Measurements from ENCODE around the gene REXO2.
A peak's percentile ranks its signal among the peaks of the same experiment; 100 is the strongest.

Gene REXO2

DNA sequence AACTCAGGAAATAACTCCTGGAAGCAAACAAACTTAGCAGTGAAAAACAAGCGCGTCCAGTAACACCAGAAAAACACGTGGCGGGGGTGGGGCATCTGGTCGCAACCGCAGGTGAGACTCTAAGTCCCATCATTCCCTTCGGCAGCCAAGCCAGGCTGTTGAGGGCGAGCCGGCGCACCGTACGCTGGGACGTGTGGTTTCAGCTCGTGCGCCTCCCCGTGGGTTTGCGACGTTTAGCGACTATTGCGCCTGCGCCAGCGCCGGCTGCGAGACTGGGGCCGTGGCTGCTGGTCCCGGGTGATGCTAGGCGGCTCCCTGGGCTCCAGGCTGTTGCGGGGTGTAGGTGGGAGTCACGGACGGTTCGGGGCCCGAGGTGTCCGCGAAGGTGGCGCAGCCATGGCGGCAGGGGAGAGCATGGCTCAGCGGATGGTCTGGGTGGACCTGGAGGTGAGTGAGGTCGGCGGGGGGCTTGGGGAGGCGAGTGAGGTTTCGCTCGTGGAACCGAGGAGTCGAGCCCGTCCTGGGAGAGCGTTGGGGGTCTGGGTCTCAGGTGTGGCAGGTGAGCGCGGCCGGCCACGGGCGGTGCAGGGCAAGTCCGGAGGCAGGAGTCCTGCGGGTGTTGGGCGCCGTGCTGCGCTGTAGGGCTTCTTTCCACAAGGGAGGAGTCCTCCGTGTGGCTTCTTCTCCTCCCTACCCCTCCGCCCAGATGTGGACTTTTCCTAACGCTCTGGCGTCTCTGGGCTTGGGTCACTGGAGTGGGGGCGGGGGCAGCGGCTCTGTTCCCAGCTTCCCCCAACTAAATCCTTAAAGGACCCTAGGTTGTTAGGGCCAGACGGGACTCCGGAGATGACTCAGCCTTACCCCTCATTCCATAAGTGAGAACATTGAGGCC lies at the start of gene REXO2:
Gene REXO2 (plus strand): TSS at position 239 of the 892 bp plus-strand sequence. CDS start 62 bp downstream, at position 301.
- H3K36me3 ChIP-seq (ENCODE audit: insufficient read depth, low read length): peaks cover 8% of the 10 kb centered on the region; the same call in 1 of the 2 replicates
- H3K9ac ChIP-seq (ENCODE audit: insufficient read length): peak within 1 kb of the TSS; percentile 71
- H3K4me3 ChIP-seq: peak within 1 kb of the TSS; percentile 94
- peak; percentile 58 for DNase-seq (ENCODE audit: low read depth, low spot score)
- no peak for TF ChIP-seq EZH2 (IDR thresholded peaks at IDR 0.05)
- TF ChIP-seq POLR2AphosphoS5 (IDR thresholded peaks at IDR 0.05; ENCODE audit: borderline replicate concordance, low read depth, low read length): peak; percentile 78
- H3K9me3 ChIP-seq (ENCODE audit: low read depth, low read length): no peaks in the 10 kb centered on the region
- H3K27ac ChIP-seq: no peak within 1 kb of the TSS

DNA sequence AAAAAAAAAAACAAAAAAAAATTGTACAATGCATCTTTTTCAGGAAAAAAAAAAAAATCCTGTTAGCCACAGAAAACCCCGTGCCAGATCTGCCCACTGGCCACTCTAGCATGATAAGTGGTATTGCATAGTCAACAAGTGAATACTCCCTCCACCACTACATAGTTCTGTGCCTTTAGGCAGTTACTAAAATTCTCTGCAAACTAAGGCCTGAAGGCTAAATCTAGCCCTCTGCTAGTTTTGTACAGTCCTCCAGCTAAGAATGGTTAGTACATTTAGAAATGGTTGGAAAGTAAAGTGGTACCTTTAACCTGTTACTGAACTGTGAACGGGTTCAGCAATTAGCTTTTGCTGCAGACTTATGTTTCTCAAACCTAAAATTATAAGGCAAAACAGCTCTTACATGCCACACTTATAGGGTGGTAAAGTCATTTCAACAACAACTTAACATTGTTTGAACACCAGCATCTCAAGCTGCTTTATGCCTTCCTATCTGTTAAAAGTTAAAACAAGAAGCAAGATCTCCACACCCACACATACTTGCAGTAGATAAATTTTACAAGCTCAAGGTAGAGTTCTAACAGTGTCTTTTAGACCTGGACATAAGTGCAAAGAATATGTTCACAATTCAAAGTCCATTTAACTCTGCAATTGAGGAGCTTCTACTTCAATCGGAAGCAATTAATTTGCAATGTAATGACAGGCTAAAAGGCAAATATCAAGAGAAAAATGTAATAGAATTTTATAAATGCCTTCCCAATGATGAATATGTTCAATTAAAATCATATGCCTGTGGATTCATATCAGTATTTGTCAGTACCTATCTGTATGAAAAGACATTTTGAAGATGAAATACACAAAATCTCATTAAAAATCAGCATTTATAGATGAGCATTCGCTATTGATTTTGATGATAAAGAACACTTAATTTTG lies 46.3 kb upstream of the REXO2 start:
- no peak overlapping the region for H3K27ac ChIP-seq
- no peaks in the 10 kb centered on the region for H3K9me3 ChIP-seq (ENCODE audit: low read depth, low read length)
- no peak for DNase-seq (ENCODE audit: low read depth, low spot score)
- no peaks in the 10 kb centered on the region for H3K36me3 ChIP-seq (ENCODE audit: insufficient read depth, low read length)
- TF ChIP-seq FOXP2 (optimal IDR thresholded peaks at IDR 0.05; ENCODE audit: control extremely low read depth, extremely low read length, insufficient read depth): no peak
- TF ChIP-seq EZH2 (IDR thresholded peaks at IDR 0.05): no peak
- TF ChIP-seq POLR2AphosphoS5 (IDR thresholded peaks at IDR 0.05; ENCODE audit: borderline replicate concordance, low read depth, low read length): no peak
- no peak overlapping the region for H3K9ac ChIP-seq (ENCODE audit: insufficient read length)
- H3K4me3 ChIP-seq: no peak overlapping the region

DNA sequence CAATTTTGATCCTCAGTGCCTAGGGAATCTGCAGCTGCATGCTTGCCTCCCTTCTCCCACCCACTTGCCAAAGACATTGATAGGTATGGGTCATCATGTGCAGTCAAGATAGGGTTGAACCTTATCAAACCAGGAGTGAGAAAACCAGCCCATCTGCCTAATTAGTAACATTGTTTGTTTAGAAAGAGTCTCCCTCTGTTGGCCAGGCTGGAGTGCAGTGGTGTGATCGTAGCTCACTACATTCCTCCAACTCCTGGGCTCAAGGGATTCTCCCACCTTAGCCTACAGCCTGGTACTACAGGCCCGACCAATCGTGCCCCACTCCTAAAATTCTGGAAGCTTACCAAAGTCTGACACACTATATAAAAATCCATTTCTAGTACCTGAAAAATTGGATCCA lies 43.5 kb upstream of the REXO2 start:
- Histone ChIP-seq H3K36me3 (ENCODE audit: insufficient read depth, low read length) (no peaks in the 10 kb centered on the region), H3K9me3 (ENCODE audit: low read depth, low read length) (no peaks in the 10 kb centered on the region), H3K4me3 (no peak overlapping the region), H3K9ac (ENCODE audit: insufficient read length) (no peak overlapping the region), H3K27ac (no peak overlapping the region)
- TF ChIP-seq POLR2AphosphoS5 (IDR thresholded peaks at IDR 0.05; ENCODE audit: borderline replicate concordance, low read depth, low read length): no peak
- no peak for TF ChIP-seq EZH2 (IDR thresholded peaks at IDR 0.05)
- TF ChIP-seq FOXP2 (optimal IDR thresholded peaks at IDR 0.05; ENCODE audit: control extremely low read depth, extremely low read length, insufficient read depth): no peak
- DNase-seq (ENCODE audit: low read depth, low spot score): no peak

DNA sequence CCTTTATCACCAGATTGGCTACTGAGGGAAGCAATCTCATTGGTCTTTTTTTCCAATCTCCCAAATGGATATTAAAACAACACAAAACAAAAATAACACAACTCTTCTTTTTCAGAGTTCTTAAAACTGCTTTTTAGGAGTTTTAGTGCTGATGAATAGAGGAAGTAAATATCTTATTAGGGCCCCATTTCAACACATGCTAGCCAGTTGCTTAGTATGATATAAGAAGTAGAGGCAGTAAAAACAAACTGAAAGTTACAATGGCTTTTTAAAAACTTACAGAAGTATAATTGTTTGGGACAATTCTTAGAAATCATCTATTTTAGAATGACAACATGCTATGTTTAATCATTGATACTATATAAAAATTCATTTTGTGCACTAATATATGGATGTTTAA lies 42.4 kb upstream of the REXO2 start:
- Histone ChIP-seq H3K27ac (no peak overlapping the region), H3K36me3 (ENCODE audit: insufficient read depth, low read length) (no peaks in the 10 kb centered on the region), H3K9ac (ENCODE audit: insufficient read length) (no peak overlapping the region), H3K9me3 (ENCODE audit: low read depth, low read length) (no peaks in the 10 kb centered on the region), H3K4me3 (no peak overlapping the region)
- DNase-seq (ENCODE audit: low read depth, low spot score): no peak
- TF ChIP-seq FOXP2 (optimal IDR thresholded peaks at IDR 0.05; ENCODE audit: control extremely low read depth, extremely low read length, insufficient read depth) (no peak), EZH2 (IDR thresholded peaks at IDR 0.05) (no peak), POLR2AphosphoS5 (IDR thresholded peaks at IDR 0.05; ENCODE audit: borderline replicate concordance, low read depth, low read length) (no peak)

DNA sequence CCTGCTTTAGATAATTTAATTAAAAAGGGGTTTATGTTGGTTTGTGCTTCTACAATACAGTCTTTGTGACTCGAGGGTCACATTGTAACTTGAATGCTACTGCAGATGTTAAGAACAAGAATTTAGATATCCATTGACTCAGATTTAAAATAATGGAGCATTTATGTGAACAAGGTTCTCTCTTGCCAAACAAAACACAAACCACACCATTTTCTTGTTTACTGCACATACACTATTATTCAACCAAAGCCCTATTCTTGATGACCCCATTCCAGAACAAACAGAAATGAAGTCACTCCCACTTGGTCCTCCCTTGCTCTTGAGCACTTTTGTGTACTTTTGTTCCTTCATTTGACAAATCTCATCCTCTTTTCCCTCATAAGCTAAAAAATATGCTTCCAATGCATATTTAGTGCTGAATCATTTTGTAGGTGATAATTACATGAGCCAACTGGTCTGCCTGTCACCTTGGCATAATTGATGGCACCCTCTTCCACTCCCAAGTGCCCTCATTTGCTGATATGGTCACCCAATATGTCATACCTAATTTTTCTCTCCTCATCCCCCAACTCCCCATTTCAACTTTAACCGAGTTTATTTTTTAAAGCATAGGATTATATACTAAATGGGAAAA lies 41.8 kb upstream of the REXO2 start:
- TF ChIP-seq EZH2 (IDR thresholded peaks at IDR 0.05) (no peak), FOXP2 (optimal IDR thresholded peaks at IDR 0.05; ENCODE audit: control extremely low read depth, extremely low read length, insufficient read depth) (no peak), POLR2AphosphoS5 (IDR thresholded peaks at IDR 0.05; ENCODE audit: borderline replicate concordance, low read depth, low read length) (no peak)
- no peak for DNase-seq (ENCODE audit: low read depth, low spot score)
- Histone ChIP-seq H3K27ac (no peak overlapping the region), H3K36me3 (ENCODE audit: insufficient read depth, low read length) (peaks cover under 1% of the 10 kb centered on the region; the same call in 1 of the 2 replicates), H3K9me3 (ENCODE audit: low read depth, low read length) (no peaks in the 10 kb centered on the region), H3K4me3 (no peak overlapping the region), H3K9ac (ENCODE audit: insufficient read length) (no peak overlapping the region)

DNA sequence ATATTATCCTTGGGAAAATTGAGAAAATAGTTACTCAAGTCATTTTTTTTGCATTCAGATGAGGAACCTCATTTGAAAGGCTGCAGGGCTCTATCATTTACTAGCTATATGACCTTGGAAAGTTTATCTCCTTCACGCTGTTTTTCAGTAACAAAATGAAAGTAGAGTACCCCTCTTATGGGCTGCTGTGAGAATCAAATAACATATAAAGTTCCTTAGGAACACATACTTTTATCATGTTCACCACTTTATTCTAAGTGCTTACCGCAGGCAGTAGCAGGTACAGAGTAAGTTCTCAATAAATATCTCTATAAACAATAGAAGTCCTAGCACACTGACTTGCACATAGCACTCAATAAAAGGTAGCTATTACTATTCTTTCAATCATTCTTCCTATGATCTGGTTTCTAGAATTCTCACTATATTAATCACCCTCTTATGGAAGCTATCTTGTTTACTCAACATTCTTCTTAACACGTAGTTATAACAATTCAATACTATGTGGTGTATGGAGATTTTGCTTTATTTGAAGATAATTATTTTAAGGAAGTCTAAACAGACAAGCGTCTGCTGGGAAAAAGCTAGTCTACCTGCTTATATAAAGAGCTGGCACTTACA lies 40.9 kb upstream of the REXO2 start:
- Histone ChIP-seq H3K9ac (ENCODE audit: insufficient read length) (no peak overlapping the region), H3K9me3 (ENCODE audit: low read depth, low read length) (no peaks in the 10 kb centered on the region), H3K4me3 (no peak overlapping the region), H3K27ac (no peak overlapping the region), H3K36me3 (ENCODE audit: insufficient read depth, low read length) (peaks cover 10% of the 10 kb centered on the region)
- DNase-seq (ENCODE audit: low read depth, low spot score): no peak
- TF ChIP-seq FOXP2 (optimal IDR thresholded peaks at IDR 0.05; ENCODE audit: control extremely low read depth, extremely low read length, insufficient read depth): no peak
- no peak for TF ChIP-seq POLR2AphosphoS5 (IDR thresholded peaks at IDR 0.05; ENCODE audit: borderline replicate concordance, low read depth, low read length)
- no peak for TF ChIP-seq EZH2 (IDR thresholded peaks at IDR 0.05)

DNA sequence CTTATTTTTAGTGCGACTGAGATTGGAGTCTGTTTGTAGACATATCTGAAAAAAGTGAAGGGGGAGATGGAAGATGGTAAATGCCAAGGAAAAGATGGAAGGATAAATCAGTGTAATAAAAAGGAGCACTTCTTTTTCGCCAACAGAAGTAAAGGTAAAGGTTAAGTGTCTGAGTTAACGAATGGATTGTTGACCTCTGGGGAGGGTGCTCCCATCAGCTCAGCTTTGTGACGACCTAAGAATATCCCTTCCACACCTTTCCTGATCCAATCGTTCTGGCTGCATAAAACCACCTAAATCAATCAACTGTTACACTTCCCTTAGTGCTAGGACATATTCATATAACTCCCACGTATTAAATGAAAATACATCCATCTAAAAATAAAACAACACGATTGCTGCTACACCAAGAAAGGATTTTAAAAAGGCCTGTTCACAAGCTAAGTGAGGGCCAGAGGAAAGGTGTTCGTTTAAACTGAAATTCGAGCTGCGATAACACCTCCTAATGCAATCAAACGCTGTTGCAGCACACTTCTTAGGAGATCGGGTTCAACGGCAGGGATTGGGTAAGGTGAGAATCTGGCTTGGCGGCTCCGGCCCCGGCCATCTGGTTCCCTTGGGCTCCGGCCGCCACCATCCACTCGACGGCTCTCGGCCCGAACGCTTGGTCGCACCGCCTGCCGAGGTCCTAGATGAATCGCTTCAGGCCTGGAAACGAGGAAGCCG lies 39.6 kb upstream of the REXO2 start:
- H3K9ac ChIP-seq (ENCODE audit: insufficient read length): peak overlapping the region; percentile 99
- DNase-seq (ENCODE audit: low read depth, low spot score): no peak
- H3K4me3 ChIP-seq: peak overlapping the region; percentile 99
- peak overlapping the region; percentile 91 for H3K27ac ChIP-seq
- H3K36me3 ChIP-seq (ENCODE audit: insufficient read depth, low read length): peaks cover 20% of the 10 kb centered on the region
- no peaks in the 10 kb centered on the region for H3K9me3 ChIP-seq (ENCODE audit: low read depth, low read length)
- TF ChIP-seq POLR2AphosphoS5 (IDR thresholded peaks at IDR 0.05; ENCODE audit: borderline replicate concordance, low read depth, low read length): no peak
- no peak for TF ChIP-seq EZH2 (IDR thresholded peaks at IDR 0.05)
- no peak for TF ChIP-seq FOXP2 (optimal IDR thresholded peaks at IDR 0.05; ENCODE audit: control extremely low read depth, extremely low read length, insufficient read depth)

All from SK-N-MC (cell line).